HUES48 (cell line): ENCODE data around the gene TMEM185B.
A peak's percentile ranks its signal among the peaks of the same experiment; 100 is the strongest.

ENCODE experiments used
- H3K27ac ChIP-seq: one replicate; pipeline ENCODE4 v1.7.0; 2013; ENCODE audit warnings: low read depth, low read length, inconsistent platforms
- H3K27me3 ChIP-seq: 2 replicates; pipeline ENCODE4 v1.6.1; 2013; ENCODE audit warnings: mild to moderate bottlenecking, low read length; ENCODE audit not compliant: control insufficient read depth, insufficient read depth
- H3K36me3 ChIP-seq: 2 replicates; pipeline ENCODE4 v1.6.1; 2013; ENCODE audit warnings: low read length; ENCODE audit not compliant: control insufficient read depth, insufficient read depth
- H3K4me1 ChIP-seq: 2 replicates; pipeline ENCODE4 v1.6.1; 2013; ENCODE audit warnings: mild to moderate bottlenecking, low read length; ENCODE audit not compliant: control insufficient read depth, insufficient read depth
- H3K4me3 ChIP-seq: 2 replicates; pipeline ENCODE4 v1.5.1; 2013; ENCODE audit warnings: mild to moderate bottlenecking, low read depth, low read length
- H3K9ac ChIP-seq: 2 replicates; pipeline ENCODE4 v1.6.1; 2013; ENCODE audit warnings: mild to moderate bottlenecking, low read depth, low read length, moderate library complexity
- H3K9me3 ChIP-seq: 2 replicates; pipeline ENCODE4 v1.6.1; 2013; ENCODE audit warnings: low read length; ENCODE audit not compliant: control insufficient read depth, insufficient read depth

The TMEM185B gene

DNA sequence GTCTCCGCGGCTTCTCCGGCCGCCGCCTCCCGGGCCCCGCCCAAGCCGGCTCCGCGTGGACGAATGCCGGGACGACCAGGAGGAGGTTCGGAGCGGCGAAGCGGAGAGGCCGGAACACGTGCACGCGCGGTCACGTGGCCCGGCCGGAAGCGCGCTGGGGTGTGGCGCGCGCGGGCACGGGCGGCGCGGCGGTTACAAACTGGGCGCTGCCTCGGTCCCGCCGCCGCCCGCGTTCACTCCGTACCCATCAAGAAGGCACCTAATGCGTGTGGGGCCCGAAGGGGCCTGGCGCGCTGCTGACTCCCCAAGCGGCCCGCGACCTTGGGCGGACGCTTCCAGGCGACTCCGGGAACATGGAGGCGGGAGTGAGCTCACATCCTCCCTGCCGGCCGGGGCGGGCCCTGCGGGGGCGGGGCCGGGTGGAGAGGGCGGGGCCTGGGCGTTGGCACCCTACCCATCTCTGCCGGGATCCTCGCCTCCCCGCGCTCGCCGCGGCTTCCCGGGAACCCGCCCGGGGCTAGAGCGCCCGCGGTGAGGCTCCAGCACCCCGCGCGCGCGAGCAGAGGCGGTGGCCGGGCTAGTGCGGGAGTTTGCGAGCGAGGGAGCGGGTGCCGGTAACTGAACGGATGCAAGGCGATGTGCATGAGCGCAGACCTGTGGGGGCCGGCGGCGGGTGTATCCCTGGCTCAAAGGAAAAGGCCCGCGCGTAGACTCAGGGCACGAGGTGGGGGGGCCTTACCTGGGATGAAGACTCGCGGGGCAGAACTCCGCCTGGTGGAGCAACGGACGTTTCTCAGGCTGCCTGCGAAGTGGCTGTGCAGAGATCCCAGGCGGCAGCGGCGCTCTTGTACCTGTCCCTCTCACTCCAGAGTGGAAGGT, at the start of gene TMEM185B:
Gene TMEM185B (minus strand): TSS at position 367 of the 879 bp plus-strand sequence. CDS start 424 bp downstream, outside the sequence.
- Histone ChIP-seq H3K36me3 (no peaks in the 10 kb centered on the region; the same call in 1 of the 2 replicates), H3K9ac (peak within 1 kb of the TSS; percentile 89), H3K4me1 (peaks cover 9% of the 10 kb centered on the region; the same call in 1 of the 2 replicates), H3K27ac (peak within 1 kb of the TSS; percentile 87), H3K27me3 (peaks cover 50% of the 10 kb centered on the region), H3K4me3 (peak within 1 kb of the TSS; percentile 75), H3K9me3 (no peaks in the 10 kb centered on the region; the same call in 1 of the 2 replicates)

DNA sequence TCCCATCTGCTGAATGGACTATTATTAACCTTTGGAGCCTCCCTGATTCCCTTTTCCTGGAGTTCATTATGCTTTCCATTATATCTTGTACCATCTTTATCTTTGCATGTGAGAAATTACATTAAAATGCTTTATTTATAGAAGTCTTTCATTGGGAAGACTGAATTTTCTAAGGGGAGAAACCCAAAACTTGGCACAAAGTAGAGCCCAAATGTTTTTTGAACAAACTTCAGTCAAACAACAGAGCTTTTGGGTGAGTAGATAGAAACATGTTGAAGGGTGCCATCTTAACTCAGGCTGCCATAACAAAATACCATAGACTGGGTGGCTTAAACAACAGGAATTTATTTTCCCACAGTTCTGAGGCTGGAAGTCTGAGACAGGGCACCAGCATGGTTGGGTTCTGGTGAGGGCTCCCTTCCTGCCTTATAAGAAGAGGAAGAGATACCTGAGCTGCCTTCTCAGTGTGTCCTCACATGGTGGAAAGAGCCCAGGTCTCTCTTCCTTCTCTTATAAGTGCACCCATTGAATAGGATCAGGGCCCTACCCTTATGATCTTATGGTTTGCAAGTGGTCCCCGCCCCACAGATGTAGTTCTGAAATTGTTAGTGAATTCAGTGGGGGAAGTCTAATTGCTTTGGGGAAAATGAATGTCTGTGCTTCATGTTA, 48.6 kb upstream of the TMEM185B start:
- no peaks in the 10 kb centered on the region for H3K4me1 ChIP-seq

GRCh38 chr2:120269816-120270215, 46.6 kb upstream of the TMEM185B start:
- H3K27ac ChIP-seq, result no peak overlapping the region
- H3K27me3 ChIP-seq, result no peaks in the 10 kb centered on the region
- H3K9me3 ChIP-seq, result no peaks in the 10 kb centered on the region
- H3K4me3 ChIP-seq, result no peak overlapping the region
- no peak overlapping the region for H3K9ac ChIP-seq
- H3K4me1 ChIP-seq, result no peaks in the 10 kb centered on the region; the same call in 1 of the 2 replicates
- H3K36me3 ChIP-seq, result no peaks in the 10 kb centered on the region

More for the DNA sequence above, 48.6 kb upstream of the TMEM185B start:
- H3K4me3 ChIP-seq, result no peak overlapping the region
- no peaks in the 10 kb centered on the region for H3K36me3 ChIP-seq
- no peak overlapping the region for H3K9ac ChIP-seq
- no peak overlapping the region for H3K27ac ChIP-seq
- H3K27me3 ChIP-seq, result no peaks in the 10 kb centered on the region
- peaks cover 7% of the 10 kb centered on the region; the same call in 1 of the 2 replicates for H3K9me3 ChIP-seq

- Histone ChIP-seq H3K27ac (no peak overlapping the region), H3K9ac (no peak overlapping the region), H3K4me3 (no peak overlapping the region), H3K4me1 (no peaks in the 10 kb centered on the region; the same call in 1 of the 2 replicates), H3K9me3 (no peaks in the 10 kb centered on the region), H3K27me3 (no peaks in the 10 kb centered on the region), H3K36me3 (no peaks in the 10 kb centered on the region)
These were observed 46.0 kb upstream of the TMEM185B start for GRCh38 chr2:120269076-120269744.

GRCh38 chr2:120267348-120267747, 44.1 kb upstream of the TMEM185B start:
- H3K36me3 ChIP-seq, result no peaks in the 10 kb centered on the region
- no peak overlapping the region for H3K27ac ChIP-seq
- no peaks in the 10 kb centered on the region for H3K9me3 ChIP-seq
- H3K4me1 ChIP-seq, result no peaks in the 10 kb centered on the region; the same call in 1 of the 2 replicates
- H3K4me3 ChIP-seq, result no peak overlapping the region
- H3K27me3 ChIP-seq, result no peaks in the 10 kb centered on the region
- H3K9ac ChIP-seq, result no peak overlapping the region

GRCh38 chr2:120265006-120265405, 41.8 kb upstream of the TMEM185B start:
- H3K27me3 ChIP-seq, result no peaks in the 10 kb centered on the region
- no peak overlapping the region for H3K27ac ChIP-seq

DNA sequence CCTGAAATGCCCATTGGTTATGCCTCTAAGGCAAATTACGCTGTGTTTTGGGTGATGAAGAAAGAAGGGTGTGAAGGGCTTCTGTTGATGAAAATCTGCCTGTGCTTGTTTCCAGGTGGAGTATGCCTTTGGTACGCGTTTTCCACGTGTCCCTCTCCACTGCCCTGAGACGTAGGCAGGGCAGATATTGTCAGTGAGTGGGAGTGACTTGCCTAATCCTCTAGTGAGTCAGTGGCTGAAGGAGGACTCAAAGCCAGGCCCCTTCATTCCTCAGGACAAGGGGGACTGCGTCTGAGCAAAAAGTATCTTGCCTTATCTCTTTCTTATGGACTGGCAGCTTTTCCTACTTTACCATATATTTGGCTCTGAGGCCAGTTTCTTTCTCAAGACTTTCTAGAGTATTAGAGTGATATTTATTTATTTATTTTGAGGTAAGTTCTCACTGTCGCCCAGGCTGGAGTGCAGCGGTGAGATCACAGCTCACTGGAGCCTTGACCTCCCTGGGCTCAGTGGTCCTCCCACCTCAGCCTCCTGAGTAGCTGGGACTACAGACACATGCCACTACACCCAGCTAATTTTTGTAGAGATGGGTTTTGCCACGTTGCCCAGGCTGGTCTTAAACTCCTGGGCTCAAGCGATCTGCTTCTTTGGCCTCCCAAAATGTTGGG, 39.7 kb upstream of the TMEM185B start:
- H3K27ac ChIP-seq, result no peak overlapping the region
- no peaks in the 10 kb centered on the region for H3K27me3 ChIP-seq
- H3K9me3 ChIP-seq, result peaks cover 9% of the 10 kb centered on the region
- H3K4me1 ChIP-seq, result no peaks in the 10 kb centered on the region; the same call in 1 of the 2 replicates
- no peaks in the 10 kb centered on the region for H3K36me3 ChIP-seq
- H3K9ac ChIP-seq, result no peak overlapping the region
- no peak overlapping the region for H3K4me3 ChIP-seq

More at GRCh38 chr2:120265006-120265405, 41.8 kb upstream of the TMEM185B start:
- no peak overlapping the region for H3K9ac ChIP-seq
- peaks cover 8% of the 10 kb centered on the region for H3K9me3 ChIP-seq
- H3K4me1 ChIP-seq, result no peaks in the 10 kb centered on the region; the same call in 1 of the 2 replicates
- H3K36me3 ChIP-seq, result no peaks in the 10 kb centered on the region
- no peak overlapping the region for H3K4me3 ChIP-seq

DNA sequence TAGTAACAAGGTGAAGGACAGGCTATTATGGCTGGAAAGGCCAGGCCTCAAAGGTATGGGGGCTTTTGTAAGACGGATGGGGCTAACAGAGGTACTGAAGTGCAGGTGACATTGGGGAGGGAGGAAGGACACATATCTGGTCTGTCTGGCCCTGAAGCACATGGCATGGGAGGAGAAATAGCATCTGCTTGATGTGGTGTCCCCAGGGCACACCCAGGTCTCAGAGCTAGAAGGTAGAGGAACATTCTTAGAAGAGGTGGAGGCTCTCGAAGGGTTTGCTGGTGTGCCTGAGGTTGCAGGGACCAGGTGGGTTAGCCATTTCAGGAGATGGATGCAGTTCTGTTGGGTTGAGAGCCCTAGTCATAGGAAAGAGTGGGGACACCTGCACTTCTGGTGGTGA, 39.0 kb upstream of the TMEM185B start:
- H3K27ac ChIP-seq, result no peak overlapping the region
- H3K4me3 ChIP-seq, result no peak overlapping the region
- peaks cover 9% of the 10 kb centered on the region for H3K9me3 ChIP-seq
- H3K9ac ChIP-seq, result no peak overlapping the region
- no peaks in the 10 kb centered on the region; the same call in 1 of the 2 replicates for H3K4me1 ChIP-seq
- no peaks in the 10 kb centered on the region for H3K27me3 ChIP-seq
- no peaks in the 10 kb centered on the region for H3K36me3 ChIP-seq

GRCh38 chr2:120261387-120262006, 38.3 kb upstream of the TMEM185B start:
- Histone ChIP-seq H3K27ac (no peak overlapping the region), H3K27me3 (no peaks in the 10 kb centered on the region), H3K36me3 (no peaks in the 10 kb centered on the region), H3K9ac (no peak overlapping the region), H3K9me3 (peaks cover 9% of the 10 kb centered on the region), H3K4me1 (no peaks in the 10 kb centered on the region; the same call in 1 of the 2 replicates), H3K4me3 (no peak overlapping the region)

DNA sequence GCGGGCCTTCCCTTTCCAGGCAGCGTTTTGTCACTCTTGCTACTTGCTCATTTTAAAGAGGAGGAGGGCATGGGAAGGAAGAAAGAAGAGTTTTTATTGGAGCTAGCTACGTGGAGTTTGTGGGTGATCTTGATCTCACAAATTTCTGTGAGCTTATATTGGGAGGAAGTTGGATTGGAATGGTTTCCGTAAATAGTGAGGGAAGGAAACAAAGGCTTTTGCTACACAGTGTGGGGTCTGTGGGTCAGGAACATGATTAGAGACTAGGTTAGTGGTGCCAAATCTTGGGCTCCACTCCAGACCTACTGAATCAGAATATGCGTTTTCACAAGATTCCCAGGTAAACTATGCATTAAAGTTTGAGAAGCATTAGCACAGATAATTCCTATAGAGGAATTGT, 37.5 kb upstream of the TMEM185B start:
- no peaks in the 10 kb centered on the region for H3K27me3 ChIP-seq
- no peak overlapping the region for H3K9ac ChIP-seq
- no peak overlapping the region for H3K27ac ChIP-seq
- no peak overlapping the region for H3K4me3 ChIP-seq
- H3K9me3 ChIP-seq, result peaks cover 9% of the 10 kb centered on the region
- peaks cover 5% of the 10 kb centered on the region; the same call in 1 of the 2 replicates for H3K4me1 ChIP-seq
- no peaks in the 10 kb centered on the region for H3K36me3 ChIP-seq
